COR-L47 (cell line): ENCODE measurements around the gene LGALS1.
A peak's percentile ranks its signal among the peaks of the same experiment; 100 is the strongest.

ENCODE experiments used
- DNase-seq: peaks from one replicate; lab custom pipeline; 2025; lab: John Stamatoyannopoulos, UW

The LGALS1 gene

GRCh38 chr22:37662039-37662438, 13.4 kb upstream of the LGALS1 start:
- DNase-seq: no peak

GRCh38 chr22:37663521-37664140, 11.8 kb upstream of the LGALS1 start:
- no peak for DNase-seq

GRCh38 chr22:37664249-37665101, 11.0 kb upstream of the LGALS1 start:
- no peak for DNase-seq

- no peak for DNase-seq
Measured at GRCh38 chr22:37665487-37665886, 9.9 kb upstream of the LGALS1 start.

- no peak for DNase-seq
Measured at GRCh38 chr22:37669586-37669985, 5.8 kb upstream of the LGALS1 start.

- DNase-seq: no peak
Measured at GRCh38 chr22:37672206-37672919, 3.1 kb upstream of the LGALS1 start.

- no peak for DNase-seq
Measured at GRCh38 chr22:37672920-37673455, 2.4 kb upstream of the LGALS1 start.

GRCh38 chr22:37674248-37674647, 1.2 kb upstream of the LGALS1 start:
- DNase-seq: no peak

- DNase-seq: no peak
Measured at GRCh38 chr22:37675930-37676735, 697 bp downstream of the LGALS1 start.

- peak; percentile 81 for DNase-seq
Measured at GRCh38 chr22:37676736-37677492, 1.5 kb downstream of the LGALS1 start.

- no peak for DNase-seq
Measured at GRCh38 chr22:37677493-37677974, 2.1 kb downstream of the LGALS1 start.

GRCh38 chr22:37678372-37678771, 2.9 kb downstream of the LGALS1 start:
- no peak for DNase-seq

- no peak for DNase-seq
Measured at GRCh38 chr22:37679670-37680069, 4.2 kb downstream of the LGALS1 start.

- no peak for DNase-seq
Measured at GRCh38 chr22:37680191-37680851, 4.9 kb downstream of the LGALS1 start.

GRCh38 chr22:37681001-37681424, 5.6 kb downstream of the LGALS1 start:
- no peak for DNase-seq

GRCh38 chr22:37681556-37682049, 6.2 kb downstream of the LGALS1 start:
- DNase-seq: peak; percentile 64

- DNase-seq: no peak
Measured at GRCh38 chr22:37684803-37685615, 9.6 kb downstream of the LGALS1 start.

- peak; percentile 83 for DNase-seq
Measured at GRCh38 chr22:37686002-37686982, 10.9 kb downstream of the LGALS1 start, which contains the start of gene NOL12. Gene NOL12 (plus strand): TSS chr22:37686343. CDS start chr22:37686393, 50 bp downstream.
